Omental fat pad (tissue), 4 donors: ENCODE data around the gene GALK2. TPM values are rescaled to one million over a fixed set of nuclear protein-coding genes. Genes with fewer than 3 reads are reported as not detected.
"Not testable (repeated sequence)": the region's sequence is repeated elsewhere in the genome, so short reads cannot be mapped to it uniquely, and the experiment has no call there.

ENCODE experiments used
- ATAC-seq: fragments of 150-250 bp; one replicate; pipeline ENCODE4 v1.9.1; 2016; ENCODE audit warnings: mild to moderate bottlenecking, moderate library complexity; ENCODE audit not compliant: low FRiP score
- DNase-seq: peaks from one replicate; pipeline ENCODE4 v3.0.0-alpha.2; 2019; ENCODE audit warnings: low spot score
- total RNA-seq, 4 donors: library from RNA; depleted of rRNA; stranded (reverse); fragments of >200 nt; gene quantifications; one replicate each; pipeline ENCODE4 v1.1.0, GENCODE V29; 2016
- TF ChIP-seq, protein P1 (sequence below), 3 donors: fragments of 450-650 bp; IDR thresholded peaks; one replicate each; pipeline ENCODE4 v1.5.1; 2016 to 2017; ENCODE audit warnings: antibody characterized with exemption in 3 of 3, mild to moderate bottlenecking in 3 of 3, moderate library complexity in 2 of 3

GALK2 gene
- total RNA-seq, 4 donors from 2014 or later, result 18.6 to 35.5 (median 32.5) TPM

DNA sequence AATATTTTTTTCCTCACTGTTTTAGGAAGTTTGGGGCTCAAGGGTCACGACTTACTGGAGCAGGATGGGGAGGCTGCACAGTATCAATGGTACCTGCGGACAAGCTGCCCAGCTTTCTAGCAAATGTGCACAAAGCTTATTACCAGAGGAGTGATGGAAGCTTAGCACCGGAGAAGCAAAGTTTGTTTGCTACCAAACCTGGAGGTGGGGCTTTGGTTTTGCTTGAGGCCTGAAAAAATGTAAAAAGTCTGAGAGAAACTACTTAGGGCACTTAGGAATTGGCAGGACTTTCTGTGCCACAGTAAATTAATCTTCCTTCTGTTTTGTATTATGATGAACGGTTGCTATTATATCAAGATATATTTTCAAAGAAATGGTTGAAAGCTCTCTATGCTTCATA, 157.9 kb downstream of the GALK2 start:
- TF ChIP-seq, protein P1, sequence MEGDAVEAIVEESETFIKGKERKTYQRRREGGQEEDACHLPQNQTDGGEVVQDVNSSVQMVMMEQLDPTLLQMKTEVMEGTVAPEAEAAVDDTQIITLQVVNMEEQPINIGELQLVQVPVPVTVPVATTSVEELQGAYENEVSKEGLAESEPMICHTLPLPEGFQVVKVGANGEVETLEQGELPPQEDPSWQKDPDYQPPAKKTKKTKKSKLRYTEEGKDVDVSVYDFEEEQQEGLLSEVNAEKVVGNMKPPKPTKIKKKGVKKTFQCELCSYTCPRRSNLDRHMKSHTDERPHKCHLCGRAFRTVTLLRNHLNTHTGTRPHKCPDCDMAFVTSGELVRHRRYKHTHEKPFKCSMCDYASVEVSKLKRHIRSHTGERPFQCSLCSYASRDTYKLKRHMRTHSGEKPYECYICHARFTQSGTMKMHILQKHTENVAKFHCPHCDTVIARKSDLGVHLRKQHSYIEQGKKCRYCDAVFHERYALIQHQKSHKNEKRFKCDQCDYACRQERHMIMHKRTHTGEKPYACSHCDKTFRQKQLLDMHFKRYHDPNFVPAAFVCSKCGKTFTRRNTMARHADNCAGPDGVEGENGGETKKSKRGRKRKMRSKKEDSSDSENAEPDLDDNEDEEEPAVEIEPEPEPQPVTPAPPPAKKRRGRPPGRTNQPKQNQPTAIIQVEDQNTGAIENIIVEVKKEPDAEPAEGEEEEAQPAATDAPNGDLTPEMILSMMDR (IDR thresholded peaks at IDR 0.05), result no peak
- DNase-seq (no peak), ATAC-seq (no peak)

DNA sequence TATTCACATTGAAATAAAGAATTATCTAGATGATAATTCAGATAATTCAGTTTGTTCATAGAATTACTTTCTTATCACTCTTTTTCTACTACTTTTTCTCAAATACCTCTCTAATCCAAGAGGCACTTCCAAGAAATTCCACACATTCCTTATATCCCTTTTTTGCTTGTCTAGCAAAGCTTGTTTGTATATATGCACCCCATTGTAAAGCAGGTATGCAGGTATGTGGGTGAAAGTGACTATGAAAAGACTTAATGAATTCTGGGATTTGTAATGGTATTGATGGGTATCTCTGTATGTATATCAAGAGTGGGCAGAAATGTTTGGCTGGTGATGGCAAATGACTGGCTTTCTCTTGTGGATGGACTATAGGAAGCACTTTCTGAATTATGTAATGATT, 158.9 kb downstream of the GALK2 start:
- ATAC-seq (no peak), DNase-seq (no peak)
- TF ChIP-seq, protein P1 (IDR thresholded peaks at IDR 0.05), result no peak

DNA sequence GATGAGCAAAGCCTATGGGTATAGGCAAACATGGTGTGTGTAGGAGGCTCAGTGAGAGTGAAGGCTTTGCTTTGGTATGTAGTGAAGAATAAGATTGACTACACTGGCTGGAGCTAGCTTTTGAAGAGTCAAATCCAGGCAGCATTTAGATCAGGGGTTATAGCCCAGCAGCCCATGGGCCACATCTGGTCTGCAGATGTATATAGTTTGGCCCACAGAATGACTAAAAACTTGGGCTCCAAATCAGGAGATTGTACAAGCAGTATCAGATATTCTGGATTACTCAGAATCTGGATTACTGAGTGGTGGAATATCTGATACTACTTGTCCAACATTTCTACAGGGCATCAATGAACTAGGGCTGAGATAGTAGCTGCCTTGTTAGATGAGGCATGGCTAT, 160.1 kb downstream of the GALK2 start:
- DNase-seq, result no peak

DNA sequence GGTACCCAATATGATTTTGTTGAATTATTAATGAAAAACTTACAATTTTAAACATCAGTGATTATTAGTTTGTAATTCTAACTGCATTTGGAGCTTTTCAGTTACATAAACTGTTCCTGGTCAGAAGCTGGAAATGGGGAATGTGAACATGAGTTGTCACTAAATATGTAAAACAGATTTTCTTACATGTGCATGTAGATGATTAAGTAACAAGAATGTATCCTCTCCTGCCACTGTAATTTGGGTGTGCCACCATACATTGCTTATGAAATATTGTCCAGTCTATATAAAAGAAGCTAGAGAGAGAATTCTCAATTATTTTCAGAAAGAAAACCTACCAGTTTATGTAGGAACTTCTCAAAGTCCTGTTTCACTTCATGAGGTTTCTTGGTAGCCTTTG, 161.4 kb downstream of the GALK2 start:
- no peak for DNase-seq
- TF ChIP-seq, protein P1 (IDR thresholded peaks at IDR 0.05), result no peak

More for the DNA sequence above, 160.1 kb downstream of the GALK2 start:
- ATAC-seq, result no peak
- TF ChIP-seq, protein P1 (IDR thresholded peaks at IDR 0.05), result no peak

DNA sequence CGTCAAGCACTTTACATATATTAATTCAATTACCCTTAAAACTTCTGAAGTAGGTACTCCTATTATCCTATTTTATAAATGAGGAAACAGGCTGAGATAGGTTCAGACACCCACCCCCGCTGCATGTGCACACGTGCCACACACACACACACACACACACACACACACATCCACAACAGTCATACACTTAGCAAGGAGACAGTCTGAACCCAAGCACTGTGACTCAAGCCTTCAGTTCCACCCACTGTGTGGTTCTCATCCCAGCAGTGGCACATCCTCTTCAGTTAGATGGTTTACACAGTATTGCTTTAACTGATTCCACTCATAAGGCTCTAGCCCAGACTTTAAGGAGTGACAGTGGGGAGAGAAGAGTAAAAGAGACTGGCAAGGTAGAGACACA, 161.9 kb downstream of the GALK2 start:
- no peak for DNase-seq

More for the DNA sequence above, 161.4 kb downstream of the GALK2 start:
- no peak for ATAC-seq

DNA sequence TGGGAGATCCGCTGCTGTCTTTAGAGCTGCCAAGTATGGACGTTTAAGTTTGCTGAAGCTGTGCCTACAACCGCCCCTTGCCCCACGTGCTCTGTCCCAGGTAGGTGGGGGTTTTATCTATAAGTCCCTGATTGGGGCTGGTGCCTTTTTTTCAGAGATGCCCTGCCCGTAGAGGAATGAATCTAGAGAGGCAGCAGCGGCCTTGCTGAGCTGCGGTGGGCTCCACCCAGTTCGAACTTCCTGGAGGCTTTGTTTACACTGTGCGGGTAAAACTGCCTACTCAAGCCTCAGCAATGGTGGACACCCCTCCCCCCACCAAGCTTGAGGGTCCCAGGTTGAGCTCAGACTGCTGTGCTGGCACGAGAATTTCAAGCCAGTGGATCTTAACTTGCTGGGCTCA, 169.6 kb downstream of the GALK2 start:
- DNase-seq, result no peak
- TF ChIP-seq, protein P1 (IDR thresholded peaks at IDR 0.05), result no peak
- no peak for ATAC-seq

More for the DNA sequence above, 161.9 kb downstream of the GALK2 start:
- TF ChIP-seq, protein P1 (IDR thresholded peaks at IDR 0.05), result no peak
- ATAC-seq, result no peak

DNA sequence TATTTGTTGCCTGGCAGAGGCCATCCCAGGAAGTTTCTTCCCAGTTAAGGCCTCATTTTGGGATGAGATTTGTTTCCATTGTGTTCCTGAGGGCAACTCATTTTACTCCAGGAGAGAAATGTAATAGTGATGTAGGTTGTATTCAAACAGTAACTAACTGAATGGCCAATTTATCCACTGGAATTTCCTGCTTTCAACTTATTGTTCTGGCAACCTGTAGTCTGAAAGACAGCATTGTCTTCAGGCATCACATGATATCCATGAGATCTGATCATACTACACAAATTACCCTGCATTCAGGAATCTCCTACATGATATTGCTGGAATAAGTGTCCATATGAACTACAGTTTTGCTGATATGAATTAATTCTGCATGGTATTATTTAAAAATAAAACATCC, 173.5 kb downstream of the GALK2 start:
- ATAC-seq (no peak), DNase-seq (no peak)
- TF ChIP-seq, protein P1 (IDR thresholded peaks at IDR 0.05), result no peak

DNA sequence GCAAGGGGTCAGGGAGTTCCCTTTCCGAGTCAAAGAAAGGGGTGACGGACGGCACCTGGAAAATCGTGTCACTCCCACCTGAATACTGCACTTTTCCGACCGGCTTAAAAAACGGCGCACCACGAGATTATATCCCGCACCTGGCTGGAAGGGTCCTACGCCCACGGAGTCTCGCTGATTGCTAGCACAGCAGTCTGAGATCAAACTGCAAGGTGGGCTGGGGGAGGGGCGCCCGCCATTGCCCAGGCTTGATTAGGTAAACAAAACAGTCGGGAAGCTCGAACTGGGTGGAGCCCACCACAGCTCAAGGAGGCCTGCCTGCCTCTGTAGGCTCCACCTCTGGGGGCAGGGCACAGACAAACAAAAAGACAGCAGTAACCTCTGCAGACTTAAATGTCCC, 184.4 kb downstream of the GALK2 start:
- not testable (repeated sequence) for ATAC-seq, DNase-seq
